CD4-positive, alpha-beta T cell (primary cell): ENCODE data around the gene SFSWAP. TPM values are rescaled to one million over a fixed set of nuclear protein-coding genes. Genes with fewer than 3 reads are reported as not detected.

Source experiments
- ATAC-seq: fragments of 200-7000 bp; cut with Tn5 transposase; one replicate; pipeline ENCODE4 v1.10.0; 2022; ENCODE audit warnings: mild to moderate bottlenecking; ENCODE audit not compliant: poor library complexity
- CTCF ChIA-PET: fragments of 350-600 bp; sonication (Branson Sonifier 250); formaldehyde crosslinking; loops from one replicate; lab custom pipeline; 2021; ENCODE audit warnings: antibody characterized with exemption, inconsistent platforms; lab: Charles Lee
- POLR2A ChIA-PET: fragments of 350-600 bp; sonication (Branson Sonifier 250); formaldehyde crosslinking; loops from one replicate; lab custom pipeline; 2021; ENCODE audit warnings: antibody characterized with exemption, inconsistent platforms; lab: Charles Lee
- DNase-seq, 14 experiments: peaks; one replicate each; pipeline ENCODE4 v3.0.0-alpha.2; 2013 to 2020; ENCODE audit warnings: mixed read lengths in 2 of 14
- H3K27ac ChIP-seq, 2 donors: one replicate each; pipeline versions ENCODE4 v1.5.1 to v1.7.0; 2013; ENCODE audit warnings: low read length in 2 of 2, low read depth in 1 of 2, mild to moderate bottlenecking in 1 of 2
- H3K27me3 ChIP-seq, 2 experiments: 1 replicate in 1 of 2; 2 replicates in 1 of 2; pipeline versions ENCODE4 v1.6.1 to v1.7.0; 2013; ENCODE audit warnings: low read length in 2 of 2, control low read depth in 1 of 2, mild to moderate bottlenecking in 1 of 2, moderate library complexity in 1 of 2; ENCODE audit not compliant: insufficient read depth in 2 of 2, control insufficient read depth in 1 of 2
- H3K36me3 ChIP-seq: one replicate; pipeline ENCODE4 v1.6.1; 2013; ENCODE audit warnings: low read length, control low read depth; ENCODE audit not compliant: insufficient read depth
- H3K4me1 ChIP-seq: one replicate; pipeline ENCODE4 v1.6.1; 2013; ENCODE audit warnings: low read length, control low read depth; ENCODE audit not compliant: insufficient read depth
- H3K4me3 ChIP-seq: one replicate; pipeline ENCODE4 v1.5.1; 2013; ENCODE audit warnings: mild to moderate bottlenecking, low read length, moderate library complexity
- H3K9me3 ChIP-seq, 2 experiments: 1 replicate in 1 of 2; 2 replicates in 1 of 2; pipeline versions ENCODE4 v1.6.1 to v1.7.0; 2013; ENCODE audit warnings: low read length in 2 of 2, mild to moderate bottlenecking in 2 of 2, control low read depth in 1 of 2, moderate library complexity in 1 of 2; ENCODE audit not compliant: control insufficient read depth in 1 of 2, insufficient read depth in 1 of 2
- H3K27ac Mint-ChIP-seq: one replicate; pipeline ENCODE4 v1.8.0; 2020; ENCODE audit warnings: mixed read lengths
- H3K27me3 Mint-ChIP-seq: one replicate; pipeline ENCODE4 v1.8.0; 2021; ENCODE audit warnings: mixed read lengths
- H3K36me3 Mint-ChIP-seq: one replicate; pipeline ENCODE4 v1.8.0; 2021; ENCODE audit warnings: low read depth, mixed read lengths
- H3K4me1 Mint-ChIP-seq: one replicate; pipeline ENCODE4 v1.8.0; 2021; ENCODE audit warnings: low read depth, mixed read lengths
- H3K4me3 Mint-ChIP-seq: one replicate; pipeline ENCODE4 v1.8.0; 2020; ENCODE audit warnings: mild to moderate bottlenecking, mixed read lengths
- H3K9me3 Mint-ChIP-seq: one replicate; pipeline ENCODE4 v1.8.0; 2020; ENCODE audit warnings: mixed read lengths
- intact Hi-C, 2 experiments: fragments of 100-400 bp; cut with DNase I in 1 of 2; cut with micrococcal nuclease in 1 of 2; formaldehyde crosslinking; loops; one replicate each; pipeline versions ENCODE4 v1.15.1 to v1.9.0; 2023 to 2025; cut with DNase I, micrococcal nuclease
- total RNA-seq, 174 experiments: library from RNA in 2 of 174; stranded (reverse) in 2 of 174; gene quantifications; one replicate each; pipeline ENCODE4 v1.2.3 and lab custom pipeline; 2021 to 2026
- TF ChIP-seq, protein P1 (sequence below): fragments of 200-600 bp; IDR thresholded peaks from one replicate; pipeline ENCODE4 v1.8.0; 2022; ENCODE audit warnings: antibody characterized with exemption, mild to moderate bottlenecking

SFSWAP gene
- total RNA-seq, 2 experiments from 2014 or later: 88.7 to 98.4 TPM

DNA sequence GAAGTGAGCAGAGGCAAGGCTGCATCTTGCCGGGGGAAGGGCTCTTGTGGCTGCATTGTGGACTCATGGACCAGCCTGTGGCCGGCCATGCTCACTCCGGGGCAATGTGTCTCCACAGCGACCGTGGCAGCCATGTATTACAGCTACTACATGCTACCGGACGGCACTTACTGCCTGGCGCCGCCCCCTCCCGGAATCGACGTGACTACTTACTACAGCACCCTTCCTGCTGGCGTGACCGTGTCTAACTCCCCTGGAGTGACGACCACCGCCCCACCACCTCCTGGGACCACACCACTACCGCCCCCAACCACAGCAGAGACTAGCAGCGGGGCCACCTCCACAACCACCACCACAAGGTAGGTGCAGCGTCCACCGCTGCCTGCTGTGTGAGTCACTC lies 42.1 kb downstream of the SFSWAP start:
- no peaks in the 10 kb centered on the region for H3K4me1 ChIP-seq
- Mint-ChIP-seq H3K4me1 (peaks cover 6% of the 10 kb centered on the region), H3K36me3 (peaks cover 96% of the 10 kb centered on the region), H3K27me3 (no peaks in the 10 kb centered on the region), H3K27ac (no peak overlapping the region), H3K4me3 (no peak overlapping the region), H3K9me3 (no peaks in the 10 kb centered on the region)
- no peaks in the 10 kb centered on the region for H3K9me3 ChIP-seq
- H3K36me3 ChIP-seq: peaks cover 66% of the 10 kb centered on the region
- TF ChIP-seq, protein P1, sequence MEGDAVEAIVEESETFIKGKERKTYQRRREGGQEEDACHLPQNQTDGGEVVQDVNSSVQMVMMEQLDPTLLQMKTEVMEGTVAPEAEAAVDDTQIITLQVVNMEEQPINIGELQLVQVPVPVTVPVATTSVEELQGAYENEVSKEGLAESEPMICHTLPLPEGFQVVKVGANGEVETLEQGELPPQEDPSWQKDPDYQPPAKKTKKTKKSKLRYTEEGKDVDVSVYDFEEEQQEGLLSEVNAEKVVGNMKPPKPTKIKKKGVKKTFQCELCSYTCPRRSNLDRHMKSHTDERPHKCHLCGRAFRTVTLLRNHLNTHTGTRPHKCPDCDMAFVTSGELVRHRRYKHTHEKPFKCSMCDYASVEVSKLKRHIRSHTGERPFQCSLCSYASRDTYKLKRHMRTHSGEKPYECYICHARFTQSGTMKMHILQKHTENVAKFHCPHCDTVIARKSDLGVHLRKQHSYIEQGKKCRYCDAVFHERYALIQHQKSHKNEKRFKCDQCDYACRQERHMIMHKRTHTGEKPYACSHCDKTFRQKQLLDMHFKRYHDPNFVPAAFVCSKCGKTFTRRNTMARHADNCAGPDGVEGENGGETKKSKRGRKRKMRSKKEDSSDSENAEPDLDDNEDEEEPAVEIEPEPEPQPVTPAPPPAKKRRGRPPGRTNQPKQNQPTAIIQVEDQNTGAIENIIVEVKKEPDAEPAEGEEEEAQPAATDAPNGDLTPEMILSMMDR: no peak
- H3K27me3 ChIP-seq: no peaks in the 10 kb centered on the region
- H3K4me3 ChIP-seq: no peak overlapping the region
- CTCF ChIA-PET: no interaction called here
- H3K27ac ChIP-seq: no peak overlapping the region
- ATAC-seq: no peak
- POLR2A ChIA-PET: no interaction called here
- no peak for DNase-seq
- intact Hi-C loops: no loop called here

DNA sequence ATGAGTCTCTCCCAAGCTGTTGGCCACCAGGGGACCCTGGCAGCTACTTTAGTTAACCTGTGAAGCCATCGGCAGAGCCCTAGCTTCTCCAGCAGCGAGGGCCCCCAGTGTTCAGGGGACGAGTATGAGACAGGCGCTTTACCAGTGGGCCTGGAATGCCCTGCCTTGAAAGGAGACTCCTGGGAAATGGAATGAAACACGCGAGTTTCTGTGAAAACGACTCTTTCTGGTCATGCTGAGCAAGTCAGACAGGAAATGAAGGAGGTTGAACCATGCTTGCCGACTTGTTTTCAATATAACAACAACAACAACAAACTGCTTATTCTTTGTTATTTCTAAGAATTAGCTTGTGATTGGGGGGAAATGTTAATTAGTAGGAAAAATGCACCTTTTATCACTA lies 42.9 kb downstream of the SFSWAP start:
- Histone ChIP-seq H3K4me1 (no peaks in the 10 kb centered on the region), H3K27ac (no peak overlapping the region), H3K4me3 (no peak overlapping the region), H3K36me3 (peaks cover 69% of the 10 kb centered on the region), H3K9me3 (no peaks in the 10 kb centered on the region), H3K27me3 (no peaks in the 10 kb centered on the region)
- Mint-ChIP-seq H3K27me3 (no peaks in the 10 kb centered on the region), H3K4me3 (no peak overlapping the region), H3K36me3 (peaks cover 96% of the 10 kb centered on the region), H3K9me3 (no peaks in the 10 kb centered on the region), H3K27ac (no peak overlapping the region), H3K4me1 (peaks cover 6% of the 10 kb centered on the region)
- intact Hi-C loops: no loop called here
- TF ChIP-seq, protein P1: no peak
- POLR2A ChIA-PET: no interaction called here
- CTCF ChIA-PET: interaction anchor here (0.7 kb wide), 1 partner anchor 28 kb away, joined by 4 read pairs; no protein-coding TSS in a partner anchor
- DNase-seq: no peak
- ATAC-seq: no peak

DNA sequence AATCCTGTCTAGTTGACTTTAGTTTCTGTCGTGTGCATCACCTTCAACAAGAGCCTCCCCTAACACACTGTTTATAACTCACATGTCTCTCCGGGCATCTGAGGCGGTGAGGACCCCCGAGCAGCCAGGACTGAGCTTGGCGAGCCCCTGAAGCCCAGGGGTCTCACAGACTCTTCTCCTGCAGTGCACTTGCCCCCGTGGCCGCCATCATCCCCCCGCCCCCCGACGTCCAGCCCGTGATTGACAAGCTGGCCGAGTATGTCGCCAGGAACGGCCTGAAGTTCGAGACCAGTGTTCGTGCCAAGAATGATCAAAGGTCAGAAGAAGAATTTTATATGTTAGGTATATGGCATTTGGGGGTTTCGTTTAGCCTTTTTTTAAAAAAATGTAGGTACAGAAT lies 43.3 kb downstream of the SFSWAP start:
- CTCF ChIA-PET: interaction anchor here (0.7 kb wide), 1 partner anchor 29 kb away, joined by 4 read pairs; no protein-coding TSS in a partner anchor
- no peaks in the 10 kb centered on the region for H3K9me3 ChIP-seq
- no peaks in the 10 kb centered on the region for H3K4me1 ChIP-seq
- no peak for ATAC-seq
- no peak overlapping the region for H3K27ac ChIP-seq
- DNase-seq: no peak
- H3K27me3 ChIP-seq: no peaks in the 10 kb centered on the region
- intact Hi-C loops: no loop called here
- H3K27me3 Mint-ChIP-seq: no peaks in the 10 kb centered on the region
- peaks cover 6% of the 10 kb centered on the region for H3K4me1 Mint-ChIP-seq
- peaks cover 96% of the 10 kb centered on the region for H3K36me3 Mint-ChIP-seq
- TF ChIP-seq, protein P1: no peak
- H3K27ac Mint-ChIP-seq: no peak overlapping the region
- POLR2A ChIA-PET: no interaction called here
- no peaks in the 10 kb centered on the region for H3K9me3 Mint-ChIP-seq
- H3K36me3 ChIP-seq: peaks cover 72% of the 10 kb centered on the region
- no peak overlapping the region for H3K4me3 Mint-ChIP-seq
- no peak overlapping the region for H3K4me3 ChIP-seq
